ENCODE data around the gene DSG4.

The DSG4 gene

DNA sequence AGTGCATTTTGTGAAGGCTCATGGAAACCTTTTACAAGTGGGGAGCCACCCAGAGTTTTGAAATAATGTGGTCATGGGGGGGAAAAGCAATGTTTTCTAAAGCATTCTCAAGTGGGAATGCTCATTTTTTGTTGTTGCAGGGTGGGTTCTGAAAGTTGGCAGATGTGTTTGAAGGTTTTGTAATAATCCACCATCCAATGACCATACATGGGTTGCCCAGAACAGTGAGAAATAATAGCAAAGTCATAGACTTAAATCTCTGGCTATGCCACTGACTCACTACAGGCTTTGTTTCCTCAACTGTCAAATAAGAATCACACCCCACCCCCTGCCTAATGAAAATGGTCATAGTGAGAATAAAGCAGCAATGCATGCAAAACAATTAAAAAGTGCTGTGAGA is 73.8 kb downstream of the DSG4 start:
- DNase-seq, result no peak

DNA sequence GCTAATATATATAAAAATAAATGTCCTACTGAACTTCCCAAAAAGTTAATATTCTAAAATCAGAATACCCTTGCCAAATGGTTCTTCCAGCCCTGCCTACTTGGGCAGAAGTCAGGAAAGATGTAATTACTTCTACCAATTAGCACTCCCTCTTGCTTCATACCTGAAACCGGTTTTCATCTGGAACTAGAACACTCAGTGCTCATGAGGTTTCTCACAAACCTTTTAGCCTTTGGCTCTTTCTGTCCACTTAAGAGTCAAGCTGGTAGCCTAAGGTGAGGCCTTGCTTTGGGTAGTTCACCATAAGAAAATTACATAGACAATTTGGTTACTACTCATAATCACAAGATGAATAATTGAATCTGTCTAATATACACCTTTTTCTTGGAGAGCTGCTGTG is 75.0 kb downstream of the DSG4 start:
- DNase-seq, result no peak

DNA sequence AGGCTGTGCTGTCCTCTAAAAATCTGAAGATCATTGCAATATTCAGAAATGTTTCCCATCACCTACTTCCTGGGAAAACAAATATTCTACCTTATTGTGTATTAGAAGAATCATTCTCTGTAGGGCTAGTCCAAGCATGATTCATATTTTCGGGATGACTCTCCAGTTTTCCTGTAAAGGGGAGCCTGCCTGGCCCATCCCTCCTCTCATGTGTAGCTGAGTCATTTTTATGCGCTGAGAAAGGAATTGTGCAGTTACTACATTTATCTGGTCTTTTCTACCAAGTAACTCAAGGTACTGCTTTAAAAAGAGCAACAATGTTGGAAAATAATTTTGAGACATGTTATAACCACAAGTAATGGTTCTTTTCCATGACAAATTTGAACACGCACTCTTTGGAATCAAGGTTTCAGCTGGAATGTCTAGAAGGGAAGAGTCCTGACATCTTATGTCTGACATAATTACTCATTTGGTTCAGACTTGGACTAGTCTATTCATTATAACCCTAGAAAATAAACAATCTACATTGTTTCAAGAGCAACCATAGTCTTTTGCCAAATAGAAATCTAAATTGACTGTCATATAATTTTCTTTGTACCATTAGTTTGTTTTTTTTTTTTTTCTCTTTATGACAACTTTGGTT is 77.6 kb downstream of the DSG4 start:
- DNase-seq, result no peak

Measured in NCI-H1048 (cell line).